Osteocyte (in vitro differentiated cells): ENCODE results near the gene SKAP1. TPM values are rescaled to one million over a fixed set of nuclear protein-coding genes. Genes with fewer than 3 reads are reported as not detected.

Experiments used
- DNase-seq: peaks from one replicate; pipeline ENCODE4 v3.0.0; 2021; ENCODE audit warnings: mixed read lengths; ENCODE audit not compliant: unreplicated experiment; ENCODE audit errors: extremely low spot score
- H3K27ac Mint-ChIP-seq: one replicate; pipeline ENCODE4 v1.8.0; 2021; ENCODE audit warnings: mild to moderate bottlenecking, mixed read lengths; ENCODE audit not compliant: unreplicated experiment
- H3K27me3 Mint-ChIP-seq: one replicate; pipeline ENCODE4 v1.8.0; 2021; ENCODE audit warnings: mixed read lengths; ENCODE audit not compliant: unreplicated experiment
- H3K36me3 Mint-ChIP-seq: one replicate; pipeline ENCODE4 v1.8.0; 2021; ENCODE audit warnings: mixed read lengths; ENCODE audit not compliant: unreplicated experiment
- H3K4me1 Mint-ChIP-seq: one replicate; pipeline ENCODE4 v1.8.0; 2021; ENCODE audit warnings: mixed read lengths; ENCODE audit not compliant: unreplicated experiment
- H3K4me3 Mint-ChIP-seq: one replicate; pipeline ENCODE4 v1.8.0; 2021; ENCODE audit warnings: mild to moderate bottlenecking, moderate library complexity, mixed read lengths; ENCODE audit not compliant: unreplicated experiment
- H3K9me3 Mint-ChIP-seq: one replicate; pipeline ENCODE4 v1.8.0; 2021; ENCODE audit warnings: mixed read lengths; ENCODE audit not compliant: unreplicated experiment
- long read RNA-seq: library from polyadenylated mRNA; unstranded; transcript quantifications from one replicate; pipeline ENCODE4 v2.0.0, GENCODE V29; 2021
- total RNA-seq: library from RNA; stranded (reverse); gene quantifications from 2 replicates; pipeline ENCODE4 v1.2.1, GENCODE V29; 2021
- TF ChIP-seq, protein P1 (sequence below): fragments of 200-600 bp; sonication (generic); IDR thresholded peaks from 2 replicates; pipeline ENCODE4 v1.5.0; 2021; ENCODE audit warnings: antibody characterized with exemption, mild to moderate bottlenecking, moderate library complexity

The SKAP1 gene
- not detected in 2 replicates for total RNA-seq
- long read RNA-seq: 0 reads

DNA sequence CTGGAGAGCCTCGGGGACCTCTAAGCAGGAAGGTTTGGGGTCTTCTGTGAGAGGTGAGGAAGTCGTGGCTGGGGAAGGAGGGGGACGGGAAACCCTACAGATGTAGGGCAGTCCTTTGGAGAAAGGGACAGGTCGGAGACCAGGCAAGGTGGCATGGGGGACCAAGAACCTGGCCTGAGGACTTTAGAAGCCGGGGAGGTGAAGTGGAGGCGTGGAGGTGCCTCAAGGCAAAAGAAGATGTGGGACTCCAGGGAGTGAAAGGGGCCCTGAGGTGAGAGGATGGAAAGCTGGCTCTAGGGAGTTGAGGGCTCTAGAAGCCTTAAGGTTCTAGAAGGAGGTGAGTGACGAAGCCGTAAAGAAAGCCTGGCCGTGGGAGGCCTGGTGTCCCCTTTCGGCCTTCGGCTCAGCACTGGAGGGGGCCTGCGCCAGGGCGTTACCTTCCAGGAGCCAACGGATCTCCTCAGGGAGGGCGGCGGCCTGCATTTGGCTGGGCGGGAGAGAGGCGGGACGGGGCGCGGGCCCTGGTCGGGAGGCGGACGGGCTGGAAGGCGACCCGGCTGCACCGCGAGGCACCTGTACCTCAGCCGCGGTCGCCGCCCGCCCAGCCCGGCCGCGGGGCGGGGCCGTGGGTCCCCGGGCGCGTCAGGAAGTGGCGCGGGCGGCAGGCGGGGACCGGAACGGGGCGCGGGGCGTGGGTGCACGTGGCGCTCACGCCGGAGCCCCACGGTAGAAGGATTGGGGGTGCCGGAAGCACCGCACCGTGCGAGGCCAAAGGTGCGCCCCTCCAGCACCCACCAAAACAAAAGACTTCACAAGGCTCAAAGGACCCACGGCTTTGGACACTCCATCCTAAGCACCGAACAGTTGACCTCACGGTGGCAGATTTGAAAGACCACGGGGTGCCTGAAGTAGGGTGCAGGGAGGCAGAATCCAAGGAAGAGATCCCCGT is at the start of gene SKAP1:
Gene SKAP1 (minus strand): TSS at position 577 of the 949 bp plus-strand sequence.
- no peak within 1 kb of the TSS for H3K27ac Mint-ChIP-seq
- DNase-seq: no peak
- H3K4me1 Mint-ChIP-seq: no peaks in the 10 kb centered on the region
- no peaks in the 10 kb centered on the region for H3K9me3 Mint-ChIP-seq
- peaks cover 68% of the 10 kb centered on the region for H3K27me3 Mint-ChIP-seq
- no peaks in the 10 kb centered on the region for H3K36me3 Mint-ChIP-seq
- no peak within 1 kb of the TSS for H3K4me3 Mint-ChIP-seq
- TF ChIP-seq, protein P1, sequence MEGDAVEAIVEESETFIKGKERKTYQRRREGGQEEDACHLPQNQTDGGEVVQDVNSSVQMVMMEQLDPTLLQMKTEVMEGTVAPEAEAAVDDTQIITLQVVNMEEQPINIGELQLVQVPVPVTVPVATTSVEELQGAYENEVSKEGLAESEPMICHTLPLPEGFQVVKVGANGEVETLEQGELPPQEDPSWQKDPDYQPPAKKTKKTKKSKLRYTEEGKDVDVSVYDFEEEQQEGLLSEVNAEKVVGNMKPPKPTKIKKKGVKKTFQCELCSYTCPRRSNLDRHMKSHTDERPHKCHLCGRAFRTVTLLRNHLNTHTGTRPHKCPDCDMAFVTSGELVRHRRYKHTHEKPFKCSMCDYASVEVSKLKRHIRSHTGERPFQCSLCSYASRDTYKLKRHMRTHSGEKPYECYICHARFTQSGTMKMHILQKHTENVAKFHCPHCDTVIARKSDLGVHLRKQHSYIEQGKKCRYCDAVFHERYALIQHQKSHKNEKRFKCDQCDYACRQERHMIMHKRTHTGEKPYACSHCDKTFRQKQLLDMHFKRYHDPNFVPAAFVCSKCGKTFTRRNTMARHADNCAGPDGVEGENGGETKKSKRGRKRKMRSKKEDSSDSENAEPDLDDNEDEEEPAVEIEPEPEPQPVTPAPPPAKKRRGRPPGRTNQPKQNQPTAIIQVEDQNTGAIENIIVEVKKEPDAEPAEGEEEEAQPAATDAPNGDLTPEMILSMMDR: no peak

DNA sequence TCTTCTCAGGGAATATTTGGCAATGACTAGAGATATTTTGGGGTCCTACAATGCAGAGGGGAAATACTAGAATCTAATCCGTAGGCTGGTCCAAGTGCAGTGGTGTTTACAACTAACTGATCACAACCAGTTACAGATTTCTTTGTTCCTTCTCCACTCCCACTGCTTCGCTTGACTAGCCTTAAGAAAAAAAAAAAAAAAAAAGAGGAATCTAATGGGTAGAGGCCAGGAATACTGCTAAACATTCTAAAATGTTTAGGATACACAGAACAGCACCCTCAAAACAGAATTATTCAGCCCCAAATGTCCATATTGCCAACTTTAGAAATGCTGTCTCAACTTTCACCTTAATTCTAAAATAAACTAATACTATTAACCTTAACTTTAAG is 49.0 kb upstream of the SKAP1 start:
- H3K4me3 Mint-ChIP-seq: no peak overlapping the region
- H3K9me3 Mint-ChIP-seq: no peaks in the 10 kb centered on the region
- H3K4me1 Mint-ChIP-seq: no peaks in the 10 kb centered on the region
- no peaks in the 10 kb centered on the region for H3K36me3 Mint-ChIP-seq
- H3K27me3 Mint-ChIP-seq: peaks cover 22% of the 10 kb centered on the region
- H3K27ac Mint-ChIP-seq: no peak overlapping the region
- DNase-seq: no peak
- TF ChIP-seq, protein P1: no peak

DNA sequence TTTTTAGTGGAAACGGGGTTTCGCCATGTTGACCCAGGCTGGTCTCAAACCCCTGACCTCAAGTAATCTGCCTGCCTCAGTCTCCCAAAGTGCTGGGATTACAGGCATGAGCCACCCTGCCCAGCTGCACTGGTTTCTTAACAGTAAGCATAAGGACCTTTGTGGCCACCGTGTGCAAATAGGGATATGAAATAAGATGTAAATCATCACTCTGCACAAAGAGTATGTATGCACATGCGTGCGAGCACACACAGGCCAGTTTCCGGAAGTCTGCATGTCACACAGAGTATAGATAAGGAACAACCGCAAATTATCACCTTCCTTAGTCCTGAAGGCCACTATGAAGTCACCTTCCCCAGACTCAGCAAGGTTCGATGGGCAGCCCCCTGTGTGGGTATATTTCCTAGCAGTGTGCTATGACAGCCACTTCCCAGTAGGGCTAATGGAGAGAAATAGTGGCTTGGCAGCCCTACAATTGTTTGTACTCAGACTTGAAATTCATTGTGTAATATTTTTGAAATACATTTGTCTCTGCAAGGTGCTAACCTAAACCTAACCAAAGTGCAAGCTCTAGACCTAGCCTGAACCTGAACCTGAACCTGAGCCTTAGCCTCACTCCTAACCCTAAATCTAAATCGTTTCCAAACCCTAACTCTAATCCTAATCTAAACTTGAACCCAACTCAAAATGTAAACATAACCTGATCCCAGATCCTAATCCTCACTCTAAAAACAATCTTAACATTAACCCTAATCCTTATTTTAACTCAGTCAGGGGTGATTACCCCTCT is 48.4 kb upstream of the SKAP1 start:
- DNase-seq: no peak
- no peaks in the 10 kb centered on the region for H3K4me1 Mint-ChIP-seq
- no peak overlapping the region for H3K4me3 Mint-ChIP-seq
- no peaks in the 10 kb centered on the region for H3K36me3 Mint-ChIP-seq
- H3K27me3 Mint-ChIP-seq: peaks cover 22% of the 10 kb centered on the region
- TF ChIP-seq, protein P1: no peak
- no peak overlapping the region for H3K27ac Mint-ChIP-seq
- no peaks in the 10 kb centered on the region for H3K9me3 Mint-ChIP-seq

DNA sequence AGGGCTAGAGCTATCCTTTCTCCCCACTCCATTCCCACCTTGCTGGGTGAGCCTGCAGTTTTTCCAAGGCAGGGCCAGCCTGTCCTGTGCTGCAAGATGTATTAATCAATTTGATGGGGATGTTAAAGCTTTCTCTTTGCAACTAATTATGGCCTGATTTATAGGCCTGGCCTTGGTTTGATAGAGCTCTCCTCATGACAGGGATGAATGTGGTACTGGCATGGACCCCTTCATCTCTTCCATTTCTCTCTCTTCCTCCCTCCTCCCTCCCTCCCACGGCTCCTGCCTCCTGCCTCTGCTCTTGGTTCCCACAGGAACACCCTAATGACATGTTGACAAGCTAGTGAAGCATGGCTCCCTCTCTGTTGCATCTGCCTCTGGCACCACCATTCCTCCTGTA is 47.2 kb upstream of the SKAP1 start:
- Mint-ChIP-seq H3K36me3 (no peaks in the 10 kb centered on the region), H3K27ac (no peak overlapping the region), H3K4me3 (no peak overlapping the region), H3K4me1 (no peaks in the 10 kb centered on the region), H3K27me3 (peaks cover 22% of the 10 kb centered on the region), H3K9me3 (no peaks in the 10 kb centered on the region)
- DNase-seq: no peak
- TF ChIP-seq, protein P1: no peak
